ENCODE measurements around the gene PLXNA2. TPM values are rescaled to one million over a fixed set of nuclear protein-coding genes. Genes with fewer than 3 reads are reported as not detected.

PLXNA2 gene
- total RNA-seq, 6 experiments from 2014 or later = 20.9 to 29.9 (median 28.1) TPM

DNA sequence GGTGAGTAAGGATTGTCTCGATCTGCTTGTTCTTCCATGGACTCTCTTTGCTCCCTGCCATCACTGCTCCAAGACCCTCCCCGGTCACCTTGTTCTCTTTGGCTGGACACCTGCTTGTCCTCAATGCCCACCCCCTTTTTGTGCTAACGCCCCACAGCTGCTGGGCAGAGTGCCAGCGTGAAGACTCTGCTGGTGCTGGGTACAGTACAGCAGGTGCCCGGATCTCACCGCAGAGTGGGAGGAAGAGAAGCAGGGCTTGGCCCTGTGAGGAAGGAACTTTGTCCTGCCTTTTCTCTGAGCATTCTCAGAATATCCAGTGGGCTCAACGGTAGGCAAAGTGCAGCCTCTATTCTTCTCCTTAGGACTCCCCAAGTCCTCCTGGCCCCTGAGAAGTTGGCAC is 90.1 kb downstream of the PLXNA2 start:
- Mint-ChIP-seq H3K27me3 (ENCODE audit: insufficient read depth) (no peaks in the 10 kb centered on the region; the same call in none of the 2 replicates), H3K36me3 (ENCODE audit: low read depth) (no peaks in the 10 kb centered on the region), H3K27ac (no peak overlapping the region), H3K4me1 (ENCODE audit: low read depth) (peaks cover 10% of the 10 kb centered on the region), H3K4me3 (no peak overlapping the region), H3K9me3 (no peaks in the 10 kb centered on the region)
- TF ChIP-seq, protein P1, sequence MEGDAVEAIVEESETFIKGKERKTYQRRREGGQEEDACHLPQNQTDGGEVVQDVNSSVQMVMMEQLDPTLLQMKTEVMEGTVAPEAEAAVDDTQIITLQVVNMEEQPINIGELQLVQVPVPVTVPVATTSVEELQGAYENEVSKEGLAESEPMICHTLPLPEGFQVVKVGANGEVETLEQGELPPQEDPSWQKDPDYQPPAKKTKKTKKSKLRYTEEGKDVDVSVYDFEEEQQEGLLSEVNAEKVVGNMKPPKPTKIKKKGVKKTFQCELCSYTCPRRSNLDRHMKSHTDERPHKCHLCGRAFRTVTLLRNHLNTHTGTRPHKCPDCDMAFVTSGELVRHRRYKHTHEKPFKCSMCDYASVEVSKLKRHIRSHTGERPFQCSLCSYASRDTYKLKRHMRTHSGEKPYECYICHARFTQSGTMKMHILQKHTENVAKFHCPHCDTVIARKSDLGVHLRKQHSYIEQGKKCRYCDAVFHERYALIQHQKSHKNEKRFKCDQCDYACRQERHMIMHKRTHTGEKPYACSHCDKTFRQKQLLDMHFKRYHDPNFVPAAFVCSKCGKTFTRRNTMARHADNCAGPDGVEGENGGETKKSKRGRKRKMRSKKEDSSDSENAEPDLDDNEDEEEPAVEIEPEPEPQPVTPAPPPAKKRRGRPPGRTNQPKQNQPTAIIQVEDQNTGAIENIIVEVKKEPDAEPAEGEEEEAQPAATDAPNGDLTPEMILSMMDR (IDR thresholded peaks at IDR 0.05) = no peak
- DNase-seq = no peak

DNA sequence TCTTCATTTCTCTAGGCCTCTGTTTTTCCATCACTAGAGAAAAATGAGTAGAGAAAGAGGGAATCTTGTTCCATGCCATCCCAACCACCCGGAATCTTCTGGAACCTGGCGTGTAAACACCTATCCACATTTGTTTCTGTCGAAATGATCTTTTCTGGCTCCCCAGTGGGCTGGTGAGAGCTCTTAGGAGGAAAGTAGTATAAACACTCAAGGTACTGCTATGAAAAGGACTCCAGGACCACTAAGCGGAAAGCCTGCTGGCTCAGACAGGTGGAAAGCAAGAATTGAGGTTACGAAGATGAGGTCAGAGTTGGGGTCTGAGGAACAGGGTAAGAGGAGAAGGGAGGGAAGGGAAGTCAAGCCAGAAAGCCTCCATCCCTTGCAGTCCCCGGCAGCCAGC is 90.8 kb downstream of the PLXNA2 start:
- Mint-ChIP-seq H3K4me1 (ENCODE audit: low read depth) (peaks cover 6% of the 10 kb centered on the region; the same call in 1 of the 2 replicates), H3K27ac (no peak overlapping the region), H3K4me3 (no peak overlapping the region), H3K27me3 (ENCODE audit: insufficient read depth) (no peaks in the 10 kb centered on the region; the same call in none of the 2 replicates), H3K36me3 (ENCODE audit: low read depth) (no peaks in the 10 kb centered on the region), H3K9me3 (no peaks in the 10 kb centered on the region)
- TF ChIP-seq, protein P1 (IDR thresholded peaks at IDR 0.05) = no peak
- DNase-seq = no peak

DNA sequence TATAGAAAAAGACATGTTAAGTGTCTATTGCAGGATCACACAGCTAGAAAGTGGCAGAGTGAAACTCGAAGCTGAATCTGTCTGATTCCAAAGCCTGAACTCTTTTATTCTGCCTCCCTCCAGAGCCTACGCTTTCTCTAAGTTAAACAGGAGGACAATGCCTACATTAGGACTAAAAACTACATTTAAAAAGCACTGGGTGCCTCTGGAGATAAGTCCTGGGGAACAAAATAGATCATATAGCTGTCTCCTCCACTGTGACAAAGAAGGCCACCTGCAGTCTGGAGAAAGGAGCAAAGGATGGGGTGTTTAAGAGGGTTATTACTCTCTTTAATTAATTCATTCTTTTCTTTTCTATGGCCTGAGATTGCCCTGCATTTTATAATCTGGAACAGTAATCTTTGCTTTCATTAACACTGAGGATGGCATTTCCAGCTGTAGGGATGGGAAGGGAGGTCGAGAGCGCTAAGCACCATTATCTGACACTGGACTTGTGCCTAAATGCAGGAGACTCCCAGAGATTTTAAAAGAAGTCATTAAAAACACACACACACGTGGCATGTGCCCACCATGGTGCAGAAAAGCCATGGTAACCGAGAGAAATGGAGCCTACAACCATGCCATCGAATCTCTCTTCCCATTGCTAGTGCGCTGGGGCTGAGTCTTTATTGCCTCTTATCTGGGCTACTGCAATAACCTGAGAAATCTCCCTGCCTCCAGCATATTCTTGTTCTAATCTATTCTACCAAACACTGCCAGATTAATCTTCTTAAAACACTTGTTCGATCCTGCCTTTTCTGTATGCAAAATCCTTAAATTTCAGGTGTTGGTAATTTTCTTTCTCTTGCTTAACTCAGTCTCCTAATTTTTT is 92.2 kb downstream of the PLXNA2 start:
- no peaks in the 10 kb centered on the region for H3K9me3 Mint-ChIP-seq
- no peak overlapping the region for H3K4me3 Mint-ChIP-seq
- no peaks in the 10 kb centered on the region for H3K36me3 Mint-ChIP-seq (ENCODE audit: low read depth)
- H3K27ac Mint-ChIP-seq = no peak overlapping the region
- H3K27me3 Mint-ChIP-seq (ENCODE audit: insufficient read depth) = no peaks in the 10 kb centered on the region; the same call in none of the 2 replicates
- H3K4me1 Mint-ChIP-seq (ENCODE audit: low read depth) = peaks cover 6% of the 10 kb centered on the region; the same call in 1 of the 2 replicates
- TF ChIP-seq, protein P1 (IDR thresholded peaks at IDR 0.05) = no peak
- no peak for DNase-seq

DNA sequence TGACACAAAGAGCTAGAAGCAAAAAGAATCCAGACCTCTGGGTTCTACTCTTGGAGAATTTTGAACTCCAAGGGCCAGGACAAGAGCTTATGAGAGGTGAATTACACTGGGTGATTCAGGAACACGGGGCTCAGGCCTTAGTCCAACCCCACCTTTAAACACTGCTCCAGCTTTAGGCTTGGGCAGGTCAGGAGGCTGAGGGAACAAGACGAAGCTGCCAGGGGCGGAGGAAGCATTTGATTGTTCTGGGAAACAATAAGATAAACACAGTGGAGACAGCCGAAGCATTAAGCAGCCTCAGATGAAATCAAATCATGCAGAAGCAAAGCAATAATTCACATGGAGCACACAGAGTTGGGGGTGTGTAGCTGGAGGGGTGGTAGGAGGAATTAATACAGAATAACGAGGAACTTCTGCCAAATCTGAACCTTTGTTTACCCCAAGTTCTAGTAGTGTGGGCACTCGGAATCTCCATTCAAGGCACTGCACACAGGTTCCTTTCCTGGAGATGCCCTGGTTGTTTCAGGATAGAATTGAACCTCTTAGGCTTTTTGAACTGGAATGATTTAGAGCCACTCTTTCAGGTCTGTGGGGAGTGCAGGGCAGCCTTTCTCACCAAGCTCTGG is 93.2 kb downstream of the PLXNA2 start:
- H3K4me3 Mint-ChIP-seq = no peak overlapping the region
- H3K27ac Mint-ChIP-seq = no peak overlapping the region
- no peaks in the 10 kb centered on the region; the same call in none of the 2 replicates for H3K27me3 Mint-ChIP-seq (ENCODE audit: insufficient read depth)
- TF ChIP-seq, protein P1 (IDR thresholded peaks at IDR 0.05) = no peak
- H3K4me1 Mint-ChIP-seq (ENCODE audit: low read depth) = peaks cover 6% of the 10 kb centered on the region; the same call in 1 of the 2 replicates
- no peaks in the 10 kb centered on the region for H3K9me3 Mint-ChIP-seq
- H3K36me3 Mint-ChIP-seq (ENCODE audit: low read depth) = no peaks in the 10 kb centered on the region
- no peak for DNase-seq

DNA sequence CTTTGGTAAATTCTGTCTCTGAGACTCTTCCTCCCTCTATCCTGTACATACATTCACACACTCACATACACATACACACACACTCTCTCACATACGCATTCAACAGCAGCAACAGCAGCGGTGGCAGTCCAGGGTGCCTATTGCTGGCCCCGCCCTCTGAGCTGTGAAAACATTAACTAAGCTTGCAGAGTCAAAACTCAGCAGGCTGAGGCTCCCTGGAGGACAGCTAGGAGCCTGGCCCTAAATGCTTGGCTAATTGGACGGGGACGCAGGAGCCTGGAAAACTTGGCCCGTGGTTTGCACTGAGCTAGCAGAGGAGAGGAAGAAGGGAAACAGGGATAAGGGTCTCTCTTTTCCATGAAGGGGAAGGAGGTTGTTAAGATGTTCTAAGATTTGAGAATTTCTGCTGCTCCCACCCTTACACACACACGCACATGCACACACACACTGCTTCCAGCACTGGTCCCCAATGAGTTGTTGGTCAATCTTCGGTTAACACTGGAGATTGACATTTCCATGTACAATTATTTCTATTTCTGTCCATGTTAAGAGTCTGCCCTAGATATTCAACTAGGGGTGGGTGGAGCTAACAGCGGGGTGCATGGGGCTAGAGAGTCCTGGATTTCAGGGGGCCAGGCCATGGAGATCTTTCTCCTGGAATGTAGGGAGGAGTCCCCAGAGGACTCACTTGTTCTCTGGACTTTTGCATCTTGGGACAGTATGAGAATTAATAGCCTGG is 94.2 kb downstream of the PLXNA2 start:
- Mint-ChIP-seq H3K9me3 (no peaks in the 10 kb centered on the region), H3K27ac (no peak overlapping the region), H3K4me1 (ENCODE audit: low read depth) (peaks cover 5% of the 10 kb centered on the region; the same call in 1 of the 2 replicates), H3K4me3 (no peak overlapping the region), H3K27me3 (ENCODE audit: insufficient read depth) (no peaks in the 10 kb centered on the region; the same call in none of the 2 replicates), H3K36me3 (ENCODE audit: low read depth) (no peaks in the 10 kb centered on the region)
- DNase-seq = no peak
- TF ChIP-seq, protein P1 (IDR thresholded peaks at IDR 0.05) = no peak
